ENCODE measurements around the gene INHBC. TPM values are rescaled to one million over a fixed set of nuclear protein-coding genes. Genes with fewer than 3 reads are reported as not detected.
A peak's percentile ranks its signal among the peaks of the same experiment; 100 is the strongest.
"Not testable (repeated sequence)": the region's sequence is repeated elsewhere in the genome, so short reads cannot be mapped to it uniquely, and the experiment has no call there.

The INHBC gene
- polyA plus RNA-seq, result not detected

GRCh38 chr12:57434517-57435223 is at the start of gene INHBC:
Gene INHBC, plus strand, starts transcription at chr12:57434784. Its CDS starts 103 bp downstream, at chr12:57434887.
- Mint-ChIP-seq H3K4me1 (peaks cover 12 to 15% (median 12%) of the 10 kb centered on the region in 3 donors), H3K36me3 (no peaks in the 10 kb centered on the region), H3K9me3 (no peaks in the 10 kb centered on the region), H3K4me3 (peak within 1 kb of the TSS in 2 of 4 donors; percentile 54 to 81), H3K27ac (peak within 1 kb of the TSS in 2 of 3 donors; percentile 67 to 92), H3K27me3 (no peaks in the 10 kb centered on the region)

- Mint-ChIP-seq H3K27me3 (no peaks in the 10 kb centered on the region), H3K9me3 (no peaks in the 10 kb centered on the region), H3K27ac (no peak overlapping the region), H3K4me1 (peaks cover 1 to 8% (median 2%) of the 10 kb centered on the region in 3 donors), H3K36me3 (peaks cover 7% of the 10 kb centered on the region), H3K4me3 (no peak overlapping the region)
Observed at GRCh38 chr12:57385586-57385985, 49.0 kb upstream of the INHBC start.

GRCh38 chr12:57386187-57386720 is 48.3 kb upstream of the INHBC start:
- no peak overlapping the region for H3K27ac Mint-ChIP-seq
- H3K36me3 Mint-ChIP-seq, result peaks cover 7% of the 10 kb centered on the region
- H3K9me3 Mint-ChIP-seq, result no peaks in the 10 kb centered on the region
- H3K4me1 Mint-ChIP-seq, result peaks cover 0 to 7% (median 1%) of the 10 kb centered on the region in 3 donors
- no peaks in the 10 kb centered on the region for H3K27me3 Mint-ChIP-seq
- H3K4me3 Mint-ChIP-seq, result no peak overlapping the region

- no peaks in the 10 kb centered on the region for H3K27me3 Mint-ChIP-seq
- peaks cover 0 to 7% (median 1%) of the 10 kb centered on the region in 3 donors for H3K4me1 Mint-ChIP-seq
- H3K27ac Mint-ChIP-seq, result no peak overlapping the region
- H3K36me3 Mint-ChIP-seq, result peaks cover 9% of the 10 kb centered on the region
- no peaks in the 10 kb centered on the region for H3K9me3 Mint-ChIP-seq
- peak overlapping the region in 1 of 4 donors; percentile 78 for H3K4me3 Mint-ChIP-seq
Observed at GRCh38 chr12:57388425-57388824, 46.2 kb upstream of the INHBC start.

GRCh38 chr12:57389033-57389432 is 45.6 kb upstream of the INHBC start:
- Mint-ChIP-seq H3K4me1 (peaks cover 0 to 7% (median 1%) of the 10 kb centered on the region in 3 donors), H3K4me3 (no peak overlapping the region), H3K27me3 (no peaks in the 10 kb centered on the region), H3K9me3 (no peaks in the 10 kb centered on the region), H3K36me3 (peaks cover 12% of the 10 kb centered on the region), H3K27ac (no peak overlapping the region)

- H3K4me1 Mint-ChIP-seq, result peaks cover 0 to 7% (median 1%) of the 10 kb centered on the region in 3 donors
- H3K4me3 Mint-ChIP-seq, result no peak overlapping the region
- H3K9me3 Mint-ChIP-seq, result no peaks in the 10 kb centered on the region
- no peak overlapping the region for H3K27ac Mint-ChIP-seq
- no peaks in the 10 kb centered on the region for H3K27me3 Mint-ChIP-seq
- peaks cover 12% of the 10 kb centered on the region for H3K36me3 Mint-ChIP-seq
Observed at GRCh38 chr12:57390174-57390573, 44.4 kb upstream of the INHBC start.

GRCh38 chr12:57395121-57395520 is 39.5 kb upstream of the INHBC start:
- Mint-ChIP-seq H3K27ac (no peak overlapping the region), H3K27me3 (no peaks in the 10 kb centered on the region), H3K4me3 (no peak overlapping the region), H3K36me3 (peaks cover 10% of the 10 kb centered on the region), H3K4me1 (peaks cover 0 to 14% (median 5%) of the 10 kb centered on the region in 3 donors), H3K9me3 (no peaks in the 10 kb centered on the region)

- H3K4me1 Mint-ChIP-seq, result peaks cover 3 to 12% (median 5%) of the 10 kb centered on the region in 3 donors
- no peaks in the 10 kb centered on the region for H3K27me3 Mint-ChIP-seq
- no peak overlapping the region for H3K4me3 Mint-ChIP-seq
- no peaks in the 10 kb centered on the region for H3K9me3 Mint-ChIP-seq
- H3K27ac Mint-ChIP-seq, result no peak overlapping the region
- peaks cover 8% of the 10 kb centered on the region for H3K36me3 Mint-ChIP-seq
Observed at GRCh38 chr12:57397441-57397840, 37.1 kb upstream of the INHBC start.

- Mint-ChIP-seq H3K4me1 (peaks cover 3 to 12% (median 5%) of the 10 kb centered on the region in 3 donors), H3K27ac (peak overlapping the region in 1 of 3 donors; percentile 43)
- not testable (repeated sequence) for H3K36me3 Mint-ChIP-seq, H3K27me3 Mint-ChIP-seq, H3K9me3 Mint-ChIP-seq, H3K4me3 Mint-ChIP-seq
Observed at GRCh38 chr12:57399718-57400463, 34.7 kb upstream of the INHBC start.

GRCh38 chr12:57401165-57401564 is 33.4 kb upstream of the INHBC start:
- H3K9me3 Mint-ChIP-seq, result no peaks in the 10 kb centered on the region
- H3K4me1 Mint-ChIP-seq, result peaks cover 3 to 12% (median 8%) of the 10 kb centered on the region in 3 donors
- H3K36me3 Mint-ChIP-seq, result peaks cover 3% of the 10 kb centered on the region
- H3K27me3 Mint-ChIP-seq, result no peaks in the 10 kb centered on the region
- H3K27ac Mint-ChIP-seq, result peak overlapping the region in 1 of 3 donors; percentile 2
- no peak overlapping the region for H3K4me3 Mint-ChIP-seq

- H3K27ac Mint-ChIP-seq, H3K27me3 Mint-ChIP-seq, H3K9me3 Mint-ChIP-seq, H3K4me3 Mint-ChIP-seq, H3K36me3 Mint-ChIP-seq: not testable (repeated sequence)
- H3K4me1 Mint-ChIP-seq, result peaks cover 3 to 12% (median 11%) of the 10 kb centered on the region in 3 donors
Observed at GRCh38 chr12:57402156-57402555, 32.4 kb upstream of the INHBC start.

GRCh38 chr12:57404966-57405640 is 29.5 kb upstream of the INHBC start:
- H3K4me3 Mint-ChIP-seq, result no peak overlapping the region
- no peaks in the 10 kb centered on the region for H3K27me3 Mint-ChIP-seq
- no peaks in the 10 kb centered on the region for H3K9me3 Mint-ChIP-seq
- peaks cover 4 to 8% (median 5%) of the 10 kb centered on the region in 3 donors for H3K4me1 Mint-ChIP-seq
- no peak overlapping the region for H3K27ac Mint-ChIP-seq
- H3K36me3 Mint-ChIP-seq, result no peaks in the 10 kb centered on the region

- peak overlapping the region in 1 of 3 donors; percentile 46 for H3K27ac Mint-ChIP-seq
- no peaks in the 10 kb centered on the region for H3K27me3 Mint-ChIP-seq
- no peak overlapping the region for H3K4me3 Mint-ChIP-seq
- no peaks in the 10 kb centered on the region for H3K36me3 Mint-ChIP-seq
- no peaks in the 10 kb centered on the region for H3K9me3 Mint-ChIP-seq
- H3K4me1 Mint-ChIP-seq, result peaks cover 3 to 20% (median 18%) of the 10 kb centered on the region in 3 donors
Observed at GRCh38 chr12:57410534-57410933, 24.1 kb upstream of the INHBC start.

- not testable (repeated sequence) for H3K27ac Mint-ChIP-seq, H3K36me3 Mint-ChIP-seq, H3K27me3 Mint-ChIP-seq, H3K4me3 Mint-ChIP-seq, H3K9me3 Mint-ChIP-seq
- H3K4me1 Mint-ChIP-seq, result peaks cover 15 to 39% (median 25%) of the 10 kb centered on the region in 3 donors
Observed at GRCh38 chr12:57414160-57414559, 20.4 kb upstream of the INHBC start.

GRCh38 chr12:57415088-57415487 is 19.5 kb upstream of the INHBC start:
- peak overlapping the region in 1 of 3 donors; percentile 32 for H3K27ac Mint-ChIP-seq
- H3K4me3 Mint-ChIP-seq, result no peak overlapping the region
- peaks cover 17 to 43% (median 29%) of the 10 kb centered on the region in 3 donors for H3K4me1 Mint-ChIP-seq
- no peaks in the 10 kb centered on the region for H3K36me3 Mint-ChIP-seq
- no peaks in the 10 kb centered on the region for H3K9me3 Mint-ChIP-seq
- no peaks in the 10 kb centered on the region for H3K27me3 Mint-ChIP-seq
